Mesodermal cell (in vitro differentiated cells): ENCODE measurements around the gene HLA-DQB2.
"Not testable (repeated sequence)": the region's sequence is repeated elsewhere in the genome, so short reads cannot be mapped to it uniquely, and the experiment has no call there.

ENCODE experiments used
- H3K27ac ChIP-seq: 2 replicates; pipeline ENCODE4 v1.7.0; 2013; ENCODE audit warnings: mild to moderate bottlenecking, low read depth, low read length, moderate library complexity; ENCODE audit not compliant: severe bottlenecking
- H3K36me3 ChIP-seq: 2 replicates; pipeline ENCODE4 v1.7.1; 2013; ENCODE audit warnings: mild to moderate bottlenecking, low read length, moderate library complexity; ENCODE audit not compliant: control insufficient read depth, insufficient read depth
- H3K4me1 ChIP-seq: one replicate; pipeline ENCODE4 v1.7.1; 2013; ENCODE audit warnings: mild to moderate bottlenecking, low read length; ENCODE audit not compliant: insufficient read depth, control insufficient read depth, poor library complexity, severe bottlenecking
- H3K4me3 ChIP-seq: 2 replicates; pipeline ENCODE4 v1.7.0; 2013; ENCODE audit warnings: low read length, control low read depth, mild to moderate bottlenecking; ENCODE audit not compliant: insufficient read depth, poor library complexity, severe bottlenecking; ENCODE audit errors: extremely low read depth
- H3K9me3 ChIP-seq: 2 replicates; pipeline ENCODE4 v1.7.1; 2013; ENCODE audit warnings: mild to moderate bottlenecking, low read length, moderate library complexity; ENCODE audit not compliant: control insufficient read depth
- WGBS, 2 experiments: methylation state at CpG; one replicate each; pipeline ENCODE4 v1.1.5; 2013; ENCODE audit warnings: missing lambda C conversion rate in 2 of 2; ENCODE audit not compliant: insufficient coverage in 2 of 2; 5-methylcytosine and 5-hydroxymethylcytosine counted together

HLA-DQB2 gene

DNA sequence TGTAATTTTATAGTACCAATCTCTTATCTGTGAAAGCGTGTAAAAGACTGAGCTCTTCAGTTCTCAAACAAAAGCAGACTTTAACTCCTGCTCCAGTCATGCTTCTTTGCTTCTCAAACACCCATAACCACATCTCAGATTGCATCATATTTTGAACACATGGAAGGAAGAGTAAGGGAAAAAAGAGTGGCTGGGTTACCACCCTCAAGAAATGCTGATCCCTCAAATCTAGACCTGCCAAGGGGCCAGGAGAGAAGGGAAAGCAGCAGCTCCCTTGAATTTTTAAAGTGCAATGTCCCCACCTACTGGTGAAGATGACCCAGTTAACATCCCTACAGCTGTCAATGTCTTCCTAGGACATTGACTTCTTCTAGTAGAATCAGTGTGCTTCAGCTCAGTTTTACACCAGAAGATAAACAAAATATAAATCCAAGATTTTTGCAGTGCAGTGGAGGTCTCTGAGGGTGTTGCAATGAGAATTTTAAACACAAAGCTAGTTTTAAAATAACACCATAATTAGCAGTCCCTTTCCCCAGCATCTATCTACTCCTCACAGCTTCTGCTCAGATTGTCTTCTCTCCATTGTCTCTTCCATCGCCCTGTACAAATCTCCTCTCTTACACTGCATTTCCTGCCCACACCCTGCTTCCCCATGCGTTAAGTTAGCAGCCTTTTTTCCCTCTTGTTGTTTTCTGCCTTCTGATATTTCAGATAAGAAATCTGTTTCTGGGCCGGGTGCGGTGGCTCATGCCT lies 22.6 kb upstream of the HLA-DQB2 start:
- no peak overlapping the region for H3K27ac ChIP-seq
- 63 to 68% methylated on average over 3 to 4 of the region's 5 CpGs for WGBS, 2 experiments
- H3K4me1 ChIP-seq = peaks cover 5% of the 10 kb centered on the region
- H3K36me3 ChIP-seq = no peaks in the 10 kb centered on the region
- H3K4me3 ChIP-seq = no peak overlapping the region
- H3K9me3 ChIP-seq = no peaks in the 10 kb centered on the region

DNA sequence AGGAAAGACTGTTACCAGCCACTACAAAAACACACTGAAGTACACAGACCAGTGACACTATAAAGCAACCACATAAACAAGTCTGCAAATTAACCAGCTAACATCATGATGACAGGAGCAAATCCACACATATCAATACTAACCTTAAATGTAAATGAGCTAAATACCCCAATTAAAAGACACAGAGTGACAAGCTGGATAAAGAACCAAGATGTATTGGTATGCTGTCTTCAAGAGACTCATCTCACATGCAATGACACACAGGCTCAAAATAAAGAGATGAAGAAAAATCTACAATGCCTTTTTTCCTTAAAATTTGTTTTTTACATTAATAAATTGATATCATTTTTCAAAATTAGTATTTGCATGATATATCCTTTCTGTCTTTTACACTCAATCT lies 19.6 kb upstream of the HLA-DQB2 start:
- H3K27ac ChIP-seq, H3K4me1 ChIP-seq, H3K9me3 ChIP-seq, H3K36me3 ChIP-seq, H3K4me3 ChIP-seq: not testable (repeated sequence)

GRCh38 chr6:32779036-32779435 lies 15.7 kb upstream of the HLA-DQB2 start:
- no peaks in the 10 kb centered on the region for H3K4me1 ChIP-seq
- H3K36me3 ChIP-seq = no peaks in the 10 kb centered on the region
- H3K4me3 ChIP-seq = no peak overlapping the region
- H3K27ac ChIP-seq = no peak overlapping the region
- H3K9me3 ChIP-seq = no peaks in the 10 kb centered on the region

GRCh38 chr6:32775071-32775470 lies 11.7 kb upstream of the HLA-DQB2 start:
- H3K9me3 ChIP-seq = no peaks in the 10 kb centered on the region
- H3K4me1 ChIP-seq = no peaks in the 10 kb centered on the region
- H3K36me3 ChIP-seq = no peaks in the 10 kb centered on the region
- H3K4me3 ChIP-seq = no peak overlapping the region
- H3K27ac ChIP-seq = no peak overlapping the region
- 55 to 67% methylated on average over 1 of the region's 1 CpG for WGBS, 2 experiments

GRCh38 chr6:32774426-32774825 lies 11.1 kb upstream of the HLA-DQB2 start:
- WGBS, 2 experiments = 80% methylated on average over 1 of the region's 1 CpG; no CpG with 5 or more reads in 1 of the 2 experiments
- Histone ChIP-seq H3K9me3 (no peaks in the 10 kb centered on the region), H3K27ac (no peak overlapping the region), H3K36me3 (no peaks in the 10 kb centered on the region), H3K4me1 (no peaks in the 10 kb centered on the region), H3K4me3 (no peak overlapping the region)

DNA sequence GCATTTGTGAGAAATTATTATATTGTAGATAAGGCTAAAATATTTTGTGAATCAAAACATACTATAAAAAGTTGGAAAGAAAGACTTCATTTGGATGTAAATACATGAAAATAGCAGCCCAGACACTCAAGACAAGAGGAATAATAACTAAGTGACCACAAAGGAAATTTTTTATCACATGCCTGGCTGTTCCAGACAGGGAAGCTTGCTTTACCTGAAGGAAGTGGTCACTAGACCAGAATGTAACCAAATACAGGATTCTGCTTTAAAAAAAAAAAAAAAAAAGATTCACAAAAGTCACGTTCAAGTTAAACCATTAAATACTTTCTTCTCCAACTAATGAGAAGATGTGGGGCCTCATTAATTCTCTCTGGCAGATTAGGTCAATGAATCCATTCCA lies 9.3 kb upstream of the HLA-DQB2 start:
- Histone ChIP-seq H3K27ac (no peak overlapping the region), H3K4me1 (no peaks in the 10 kb centered on the region), H3K4me3 (no peak overlapping the region), H3K36me3 (no peaks in the 10 kb centered on the region), H3K9me3 (no peaks in the 10 kb centered on the region)
- no CpG with 5 or more reads among the region's 1 CpG for WGBS, 2 experiments

DNA sequence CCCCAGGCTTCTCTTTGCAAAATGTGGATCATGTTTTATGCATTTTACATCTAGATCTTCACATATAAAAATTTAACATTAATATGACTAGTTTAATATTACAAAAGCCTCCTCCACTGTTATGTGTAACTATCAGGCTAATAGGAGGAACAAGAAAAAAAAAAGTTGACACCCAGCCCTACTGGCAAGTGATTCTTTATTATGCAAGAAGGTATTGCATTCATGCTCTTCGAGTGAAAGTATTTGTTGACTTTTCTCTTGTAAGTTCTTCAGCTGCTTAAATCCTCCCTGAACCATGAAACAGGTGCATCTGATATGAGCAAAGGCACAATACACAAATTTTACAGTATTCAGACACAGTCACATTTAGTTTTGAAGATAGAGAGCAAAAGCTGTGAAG lies 716 bp upstream of the HLA-DQB2 start:
- no CpG with 5 or more reads among the region's 1 CpG for WGBS, 2 experiments
- Histone ChIP-seq H3K4me3 (no peak overlapping the region), H3K27ac (no peak overlapping the region), H3K36me3 (no peaks in the 10 kb centered on the region), H3K9me3 (peaks cover 4% of the 10 kb centered on the region), H3K4me1 (no peaks in the 10 kb centered on the region)

GRCh38 chr6:32761548-32761947 lies 1.8 kb downstream of the HLA-DQB2 start:
- H3K27ac ChIP-seq = no peak overlapping the region
- no peaks in the 10 kb centered on the region for H3K4me1 ChIP-seq
- no peak overlapping the region for H3K4me3 ChIP-seq
- 92 to 97% methylated on average over 35 to 40 of the region's 40 CpGs for WGBS, 2 experiments
- peaks cover 4% of the 10 kb centered on the region for H3K9me3 ChIP-seq
- H3K36me3 ChIP-seq = no peaks in the 10 kb centered on the region

- WGBS, 2 experiments = 86 to 88% methylated on average over 14 to 15 of the region's 16 CpGs
These were observed 2.3 kb downstream of the HLA-DQB2 start for GRCh38 chr6:32761072-32761471.

DNA sequence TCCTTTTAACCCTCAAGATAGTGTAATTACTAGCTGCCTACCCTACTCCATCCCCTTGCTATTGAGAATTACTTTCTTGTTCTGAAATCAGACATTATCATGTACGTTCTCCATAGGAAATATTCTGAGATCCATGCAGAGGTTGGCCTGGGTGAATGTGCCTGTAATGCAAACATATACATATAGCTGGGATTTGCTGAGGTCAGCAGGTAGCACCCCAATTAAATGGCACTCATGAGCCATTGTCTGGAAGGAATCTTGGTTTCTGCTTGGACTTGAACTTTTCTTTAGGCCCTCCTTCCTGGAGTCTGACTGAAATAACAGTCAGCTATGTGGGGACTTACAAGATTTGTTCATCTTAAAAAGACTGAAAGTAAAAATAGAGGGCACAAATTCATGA lies 3.7 kb downstream of the HLA-DQB2 start:
- peaks cover 4% of the 10 kb centered on the region for H3K9me3 ChIP-seq
- no peak overlapping the region for H3K4me3 ChIP-seq
- WGBS, 2 experiments = no CpG with 5 or more reads among the region's 1 CpG
- H3K4me1 ChIP-seq = no peaks in the 10 kb centered on the region
- no peak overlapping the region for H3K27ac ChIP-seq
- no peaks in the 10 kb centered on the region for H3K36me3 ChIP-seq

More at GRCh38 chr6:32761072-32761471, 2.3 kb downstream of the HLA-DQB2 start:
- H3K4me1 ChIP-seq = no peaks in the 10 kb centered on the region
- no peaks in the 10 kb centered on the region for H3K36me3 ChIP-seq
- H3K4me3 ChIP-seq = no peak overlapping the region
- H3K27ac ChIP-seq = no peak overlapping the region
- H3K9me3 ChIP-seq = peaks cover 4% of the 10 kb centered on the region

DNA sequence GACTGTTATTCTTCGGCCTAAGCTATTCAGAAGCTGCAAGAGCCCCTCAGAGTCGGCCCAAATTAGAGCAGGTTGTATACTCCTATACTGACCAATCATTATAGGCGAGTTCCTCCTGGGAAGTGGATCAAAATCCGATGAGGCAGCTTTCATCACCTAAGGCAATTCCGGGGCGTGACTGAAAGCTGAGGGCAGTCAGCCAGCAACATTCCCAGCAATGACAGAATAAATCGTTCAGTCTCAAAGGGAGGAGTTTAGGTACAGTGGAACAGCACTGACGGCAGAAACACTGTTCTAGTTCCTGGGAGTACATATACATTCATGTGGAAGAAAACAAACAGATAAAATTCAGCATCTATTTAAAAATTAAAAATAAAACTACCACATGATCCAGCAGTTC lies 10.8 kb downstream of the HLA-DQB2 start:
- Histone ChIP-seq H3K4me3 (no peak overlapping the region), H3K9me3 (no peaks in the 10 kb centered on the region), H3K36me3 (no peaks in the 10 kb centered on the region), H3K27ac (no peak overlapping the region), H3K4me1 (no peaks in the 10 kb centered on the region)
- WGBS, 2 experiments = 70 to 83% methylated on average over 4 to 7 of the region's 8 CpGs
